Left hindlimb (tissue), 1 donor: ENCODE results near the gene GJB2.
"Not testable (repeated sequence)": the region's sequence is repeated elsewhere in the genome, so short reads cannot be mapped to it uniquely, and the experiment has no call there.

Experiments
- DNase-seq: peaks from one replicate; pipeline ENCODE4 v3.0.0-alpha.2; 2018

GJB2 gene

DNA sequence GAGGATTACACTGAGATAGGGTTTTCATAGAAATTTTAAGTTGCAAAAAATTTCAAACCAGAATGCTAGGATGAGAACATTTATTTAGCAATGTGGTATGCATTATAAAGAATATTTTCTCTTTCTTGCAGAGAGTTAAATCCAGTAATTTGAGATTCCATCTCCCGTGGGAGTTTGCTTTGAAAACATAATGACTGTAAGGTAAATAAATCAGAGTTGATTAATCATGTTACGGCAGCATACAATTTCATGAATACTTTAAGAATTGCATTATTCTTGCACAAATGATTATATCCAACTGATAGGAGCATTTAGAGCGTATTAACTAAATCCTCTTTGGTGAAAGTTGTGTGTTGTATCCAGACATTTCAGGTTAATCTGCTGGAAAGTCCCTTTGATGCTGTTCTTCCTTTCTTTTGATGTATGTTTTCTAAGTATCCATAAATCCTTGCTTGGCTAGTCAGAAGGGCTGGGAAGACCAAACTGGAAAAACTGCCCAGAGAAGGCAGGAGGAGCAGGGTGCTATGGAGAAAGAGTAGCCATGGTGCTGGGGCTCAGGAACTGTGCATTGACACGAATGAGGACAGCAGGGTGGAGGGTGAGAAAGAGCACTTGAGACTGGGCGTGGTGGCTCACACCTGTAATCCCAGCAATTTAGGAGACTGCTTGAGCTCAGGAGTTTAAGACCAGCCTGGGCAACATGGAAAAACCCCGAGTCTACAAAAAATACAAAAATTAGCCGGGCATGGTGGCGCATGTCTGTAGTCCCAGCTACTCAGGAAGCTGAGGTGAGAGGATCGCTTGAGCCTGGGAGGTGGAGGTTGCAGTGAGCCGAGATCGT lies 27.1 kb downstream of the GJB2 start:
- no peak for DNase-seq

DNA sequence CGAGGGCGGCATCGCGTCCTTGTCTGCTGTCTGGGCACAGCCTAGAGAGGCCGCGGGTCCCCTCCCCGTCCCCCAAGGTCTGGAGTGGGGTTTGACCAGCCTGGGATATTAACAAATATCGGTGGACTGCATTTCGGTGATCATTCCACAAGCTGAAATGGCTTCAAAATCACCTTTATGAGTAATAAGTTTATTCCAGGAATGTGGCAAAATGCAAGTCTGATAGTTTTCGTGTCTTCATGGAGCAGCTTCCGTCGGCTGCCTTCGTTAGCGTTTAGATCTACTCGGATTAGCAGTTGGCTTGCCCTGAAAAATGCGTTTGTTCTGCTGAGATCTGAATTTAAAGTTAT lies 30.8 kb downstream of the GJB2 start:
- DNase-seq, result no peak

DNA sequence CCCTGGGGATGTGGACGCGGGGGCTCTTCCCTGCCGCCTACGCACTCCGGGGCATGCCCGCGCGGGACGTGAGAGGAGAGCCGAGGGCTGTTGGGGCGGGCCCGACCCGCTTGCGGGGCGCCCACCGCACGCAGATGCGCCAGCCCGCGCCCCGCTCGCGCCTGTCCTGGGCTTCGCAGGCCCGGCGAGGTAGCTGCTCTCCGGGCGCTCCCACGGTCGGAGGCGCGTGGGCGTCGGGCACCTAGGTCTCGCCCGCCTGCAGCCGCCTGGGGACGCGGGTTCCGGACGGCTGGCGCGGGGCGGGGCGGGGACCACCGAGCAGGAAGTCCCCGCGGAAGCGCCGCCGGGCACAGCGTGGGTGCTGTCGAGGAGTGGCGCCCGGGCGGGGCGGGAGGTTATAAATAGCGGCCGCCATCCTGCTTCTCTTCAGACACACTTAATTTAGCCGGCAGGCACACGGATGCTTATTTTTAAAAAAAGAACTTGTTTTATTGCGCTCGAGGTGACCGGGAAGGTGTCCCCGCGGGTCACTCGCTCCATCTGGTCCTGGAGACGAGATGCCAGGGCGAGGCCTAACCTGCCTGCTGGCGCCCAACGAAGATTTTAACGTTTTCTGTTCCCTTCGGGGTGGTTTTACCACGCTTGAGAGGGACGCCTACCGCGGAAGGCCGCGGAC lies 31.3 kb downstream of the GJB2 start:
- no peak for DNase-seq

DNA sequence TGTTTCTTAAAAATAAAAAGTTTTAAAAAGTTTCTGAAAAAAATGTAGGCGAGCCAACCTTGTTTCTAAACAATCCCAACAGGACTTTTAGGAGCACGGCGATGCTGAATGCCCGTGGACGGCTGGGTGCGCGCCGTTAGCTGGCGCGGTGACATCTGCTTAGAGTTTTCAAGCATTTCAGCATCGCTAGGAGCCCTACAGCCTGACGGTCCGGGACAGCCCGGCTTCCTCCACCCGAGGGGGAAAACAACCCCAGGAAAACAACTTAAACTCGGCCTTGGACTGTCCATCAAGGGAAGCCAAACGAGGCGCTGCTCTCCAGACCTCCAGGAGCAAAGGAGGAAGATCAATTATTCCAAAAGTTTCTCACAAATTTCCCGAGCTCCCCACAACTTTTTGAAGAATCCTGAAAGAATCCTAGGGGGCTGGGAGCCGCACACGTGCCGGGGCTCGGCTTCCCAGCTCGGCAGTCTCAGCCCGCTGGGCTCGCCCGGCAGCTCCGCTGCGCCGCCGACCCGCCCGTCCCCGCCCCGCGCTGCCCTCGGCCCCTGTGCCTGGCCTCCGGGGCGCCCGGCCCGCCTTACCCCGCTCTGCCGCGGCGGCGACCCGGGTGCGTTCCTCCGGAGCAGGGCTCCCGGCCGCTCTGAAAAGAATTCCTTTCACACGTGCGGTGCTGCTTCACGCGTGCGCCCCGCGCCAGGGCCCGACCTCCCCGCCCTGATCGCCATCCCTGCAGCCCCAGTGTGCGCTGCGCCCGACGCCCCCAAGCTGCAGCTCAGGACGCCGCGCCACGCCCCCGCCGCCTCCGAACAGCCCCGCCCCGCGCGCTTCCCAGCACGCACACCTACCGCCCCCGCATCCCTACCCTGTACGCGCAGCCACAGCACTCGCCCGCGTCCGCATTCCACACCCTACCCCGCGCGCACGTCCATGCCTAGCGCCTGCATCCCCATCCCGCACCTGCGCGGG lies 32.1 kb downstream of the GJB2 start, which contains the start of gene GJA3:
GJA3 (minus strand) TSS at position 747 of the 969 bp plus-strand sequence. CDS start 17,764 bp downstream, outside the sequence.
- DNase-seq, result peak; percentile 45

DNA sequence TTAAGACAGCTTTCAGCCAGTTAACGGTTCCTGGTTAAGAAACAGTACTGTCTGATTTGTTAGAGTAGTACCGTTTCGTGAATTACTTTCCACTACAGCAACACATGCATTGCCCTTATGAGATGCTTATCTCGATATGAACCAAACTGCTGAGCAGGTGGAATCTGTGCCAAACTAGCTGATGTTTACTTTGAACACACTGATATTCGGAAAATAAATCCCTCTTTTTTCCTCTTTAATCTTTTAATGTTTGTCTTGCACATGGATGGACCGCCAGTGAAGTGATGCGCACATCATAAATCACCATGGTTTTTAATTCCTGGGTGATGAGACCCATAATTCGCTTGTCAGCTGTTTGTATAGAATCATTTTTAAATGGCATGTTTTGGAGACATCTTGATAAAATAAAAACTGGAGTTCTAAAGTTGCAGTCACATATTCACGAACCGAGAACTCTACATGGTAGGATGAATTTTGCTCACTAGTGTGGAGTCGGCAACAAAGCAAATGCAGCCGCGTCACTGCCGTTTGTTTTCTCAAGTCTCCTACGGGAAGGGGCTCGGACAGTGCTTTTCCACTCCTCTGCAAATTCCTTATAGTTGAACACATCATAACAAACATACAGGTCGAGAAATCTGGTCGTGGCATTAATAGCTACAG lies 33.0 kb downstream of the GJB2 start:
- no peak for DNase-seq

DNA sequence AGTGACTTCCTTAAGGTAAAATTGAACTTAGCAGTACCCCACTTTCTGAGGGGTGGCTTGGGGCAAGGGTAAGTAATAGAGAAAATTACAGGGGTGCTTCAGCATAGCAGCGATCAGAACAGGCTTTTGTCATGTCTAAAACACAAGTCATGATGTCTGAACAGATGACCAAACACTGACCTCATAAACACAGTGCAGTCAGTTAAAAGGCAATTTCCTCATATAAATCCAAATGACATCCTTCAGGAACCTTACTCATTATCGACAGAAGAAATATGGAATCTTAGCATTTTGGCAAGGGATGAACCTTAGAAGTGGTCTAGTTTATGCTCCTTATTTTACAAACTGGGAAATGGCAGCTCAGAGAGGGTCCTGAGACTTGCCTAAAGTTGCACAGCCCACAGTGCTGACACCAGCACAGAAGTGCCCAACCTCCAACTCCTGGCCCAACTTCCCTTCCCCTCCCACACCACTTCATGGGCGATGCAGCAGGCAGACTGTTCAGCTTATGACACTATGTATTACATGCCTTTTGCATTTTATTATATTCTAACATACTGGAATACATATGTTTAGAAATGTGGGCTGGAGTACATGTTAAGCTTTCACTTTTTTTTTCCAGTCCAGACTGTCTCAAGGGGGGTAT lies 35.5 kb downstream of the GJB2 start:
- no peak for DNase-seq

DNA sequence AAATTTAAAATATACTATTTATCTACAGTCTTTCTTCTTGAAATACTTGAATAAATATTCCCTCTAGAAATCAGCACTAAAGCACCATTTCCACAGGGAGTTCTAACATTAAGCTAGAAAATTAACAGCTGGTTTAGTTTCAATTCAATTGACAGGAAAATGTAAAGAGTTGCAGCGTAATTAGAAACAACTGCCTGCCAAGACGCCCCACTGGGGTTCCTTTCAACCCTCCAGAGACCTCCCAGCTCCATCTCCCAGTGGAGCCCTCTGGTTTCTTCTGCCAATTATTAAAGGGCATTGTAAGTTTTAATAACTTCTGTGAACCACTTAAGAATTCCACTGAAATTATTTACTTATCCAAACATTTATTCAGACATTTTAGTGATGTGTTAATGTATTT lies 36.0 kb downstream of the GJB2 start:
- DNase-seq, result no peak

DNA sequence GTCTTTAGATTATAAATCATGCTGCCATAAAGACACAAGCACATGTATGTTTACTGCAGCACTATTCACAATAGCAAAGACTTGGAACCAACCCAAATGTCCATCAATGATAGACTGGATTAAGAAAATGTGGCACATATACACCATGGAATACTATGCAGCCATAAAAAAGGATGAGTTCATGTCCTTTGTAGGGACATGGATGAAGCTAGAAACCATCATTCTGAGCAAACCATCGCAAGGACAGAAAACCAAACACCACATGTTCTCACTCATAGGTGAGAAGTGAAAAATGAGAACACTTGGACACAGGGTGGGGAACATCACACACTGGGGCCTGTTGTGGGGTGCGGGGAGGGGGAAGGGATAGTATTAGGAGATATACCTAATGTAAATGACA lies 39.4 kb downstream of the GJB2 start:
- not testable (repeated sequence) for DNase-seq

DNA sequence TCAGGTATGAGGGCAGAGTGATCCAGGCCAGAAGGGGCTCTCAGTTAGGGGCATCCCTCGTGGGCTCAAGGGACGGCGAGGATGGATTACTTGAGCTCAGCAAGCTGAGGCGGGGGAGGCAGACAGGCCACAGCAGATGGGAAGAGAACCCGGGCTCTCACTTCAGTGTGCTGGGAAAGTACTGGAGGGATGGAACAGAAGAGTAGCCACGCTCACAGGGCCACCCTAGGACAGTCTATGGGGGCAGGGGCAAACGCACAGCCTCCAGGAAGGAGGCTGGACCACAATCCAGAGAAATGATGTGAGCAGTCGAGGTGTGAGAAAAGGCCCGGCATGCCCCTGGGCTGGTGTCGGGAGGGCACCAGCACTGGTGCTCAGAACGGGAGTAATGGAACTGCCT lies 41.1 kb downstream of the GJB2 start:
- no peak for DNase-seq

DNA sequence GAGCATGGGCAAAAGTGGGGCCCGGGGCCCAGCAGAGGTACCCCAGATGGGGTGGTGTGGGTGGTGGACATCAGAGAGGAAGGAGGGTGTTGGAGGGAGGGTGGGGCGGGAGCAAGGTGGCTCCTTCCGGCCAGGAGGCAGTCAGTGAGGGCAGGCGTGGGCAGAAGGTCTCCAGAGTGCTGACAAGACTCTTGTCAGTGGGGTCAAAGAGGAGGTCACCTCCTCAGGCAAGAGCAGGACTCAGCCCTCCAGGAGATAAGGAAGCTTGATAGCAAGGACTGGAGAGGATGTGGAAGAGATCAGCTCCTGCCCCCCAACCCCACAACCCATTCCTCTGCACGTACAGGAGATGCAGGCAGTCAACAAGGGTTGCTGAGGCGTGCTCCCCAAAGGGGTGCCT lies 41.7 kb downstream of the GJB2 start:
- no peak for DNase-seq

DNA sequence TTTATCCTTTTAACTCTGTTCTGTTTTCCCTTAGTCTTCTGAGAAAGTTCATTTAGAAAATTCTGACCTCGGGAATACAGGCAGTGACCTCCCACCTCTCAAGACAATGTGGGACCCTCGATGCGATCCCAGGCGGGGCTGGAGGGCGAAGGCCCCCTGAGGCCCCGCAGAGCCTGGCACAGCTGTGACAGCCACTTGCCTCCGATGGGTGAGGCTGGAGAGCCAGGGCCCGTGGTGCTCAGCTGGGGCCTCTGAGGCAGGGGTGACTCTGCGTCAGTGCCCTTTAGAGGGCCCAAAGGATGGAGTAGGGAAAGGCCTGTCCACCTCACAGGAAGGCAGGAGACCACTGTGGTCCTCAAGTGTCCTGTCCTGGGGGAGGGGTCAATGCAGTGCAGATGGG lies 42.2 kb downstream of the GJB2 start:
- no peak for DNase-seq

DNA sequence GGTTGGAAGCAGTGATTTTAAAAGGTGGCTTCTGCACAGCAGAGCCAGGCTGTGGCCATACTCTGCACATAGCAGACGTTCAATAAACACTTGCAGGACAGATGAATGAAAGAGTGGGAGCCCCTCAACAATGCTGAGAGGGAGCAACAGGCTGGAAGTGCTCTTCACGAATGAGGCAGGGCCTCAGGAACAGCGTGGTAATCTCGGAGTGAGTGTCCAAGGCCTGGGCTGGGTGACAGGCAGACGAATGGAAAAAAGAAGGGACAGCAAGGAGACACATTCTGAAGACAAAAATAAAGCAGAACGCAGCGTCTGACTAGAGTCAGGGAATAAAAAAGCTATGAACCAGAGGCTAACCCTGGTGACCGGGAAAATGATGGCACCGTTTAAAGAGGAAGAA lies 43.0 kb downstream of the GJB2 start:
- no peak for DNase-seq

DNA sequence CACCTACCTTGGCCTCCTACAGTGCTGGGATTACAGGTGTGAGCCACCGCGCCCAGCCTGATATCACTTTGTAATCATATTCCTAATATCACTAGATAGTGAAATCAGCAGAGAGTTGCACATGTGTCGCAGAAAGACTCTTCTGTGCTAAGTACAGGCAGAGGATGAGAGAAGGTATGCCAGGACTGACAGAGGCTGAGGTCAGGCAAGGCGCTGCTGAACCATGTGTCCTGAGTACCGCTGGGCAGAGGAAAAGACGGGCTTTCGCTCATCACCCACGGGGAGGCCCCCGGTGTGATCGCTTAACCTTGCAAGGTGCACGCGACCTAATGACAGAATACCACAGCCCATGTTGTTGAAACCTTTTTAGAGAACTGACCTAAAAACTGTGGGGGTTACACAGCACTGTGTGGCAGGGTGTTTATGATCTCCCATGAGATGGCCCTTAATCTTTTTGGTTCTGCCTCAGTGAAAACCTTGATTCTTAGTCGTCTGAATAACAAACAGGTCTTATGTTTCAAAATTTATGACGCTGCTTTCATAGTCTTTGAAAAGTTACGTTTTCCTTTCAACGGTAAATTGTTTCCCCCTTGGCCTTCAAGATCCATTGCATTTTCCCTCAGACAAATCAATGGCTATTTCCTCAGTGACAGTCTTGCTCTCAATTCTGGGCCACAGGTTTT lies 44.1 kb downstream of the GJB2 start:
- DNase-seq, result no peak

DNA sequence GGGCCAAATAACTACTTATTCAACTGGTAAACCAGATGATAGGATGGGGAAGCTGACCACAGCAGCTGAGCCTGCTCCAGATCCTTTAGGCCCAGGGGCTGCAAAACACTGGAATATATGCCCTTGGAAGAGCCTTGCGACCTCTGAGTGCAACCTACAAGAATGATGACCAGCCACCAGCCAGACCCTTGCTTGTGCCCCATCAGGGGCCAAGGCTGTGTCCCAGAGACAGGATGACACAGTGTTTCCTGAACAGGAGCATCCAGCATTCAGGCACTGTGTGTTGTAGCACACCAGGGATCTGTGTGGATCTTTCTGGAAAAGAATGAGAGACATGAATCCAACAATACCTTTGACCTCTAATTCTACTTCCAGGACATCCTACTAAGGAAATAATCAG lies 46.4 kb downstream of the GJB2 start:
- no peak for DNase-seq

DNA sequence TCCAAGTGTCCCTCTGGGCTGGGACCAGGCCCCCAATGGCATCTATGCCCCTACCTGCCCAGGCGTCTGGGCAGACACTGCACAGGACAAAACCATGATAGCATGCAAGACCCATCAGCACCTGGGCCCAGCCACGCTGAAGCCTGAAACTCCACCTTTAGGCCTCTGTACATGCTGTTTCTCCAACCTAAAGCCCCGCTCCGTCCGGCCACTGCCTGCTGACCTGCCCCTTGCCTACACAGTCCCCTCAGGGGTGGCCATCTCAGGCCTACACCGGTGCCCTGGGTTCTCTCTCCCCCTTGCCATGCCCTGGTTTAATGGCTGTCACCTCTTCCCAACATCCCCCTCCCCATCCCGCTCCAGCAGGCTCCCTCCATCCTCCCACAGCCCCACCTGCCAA lies 47.2 kb downstream of the GJB2 start:
- no peak for DNase-seq

DNA sequence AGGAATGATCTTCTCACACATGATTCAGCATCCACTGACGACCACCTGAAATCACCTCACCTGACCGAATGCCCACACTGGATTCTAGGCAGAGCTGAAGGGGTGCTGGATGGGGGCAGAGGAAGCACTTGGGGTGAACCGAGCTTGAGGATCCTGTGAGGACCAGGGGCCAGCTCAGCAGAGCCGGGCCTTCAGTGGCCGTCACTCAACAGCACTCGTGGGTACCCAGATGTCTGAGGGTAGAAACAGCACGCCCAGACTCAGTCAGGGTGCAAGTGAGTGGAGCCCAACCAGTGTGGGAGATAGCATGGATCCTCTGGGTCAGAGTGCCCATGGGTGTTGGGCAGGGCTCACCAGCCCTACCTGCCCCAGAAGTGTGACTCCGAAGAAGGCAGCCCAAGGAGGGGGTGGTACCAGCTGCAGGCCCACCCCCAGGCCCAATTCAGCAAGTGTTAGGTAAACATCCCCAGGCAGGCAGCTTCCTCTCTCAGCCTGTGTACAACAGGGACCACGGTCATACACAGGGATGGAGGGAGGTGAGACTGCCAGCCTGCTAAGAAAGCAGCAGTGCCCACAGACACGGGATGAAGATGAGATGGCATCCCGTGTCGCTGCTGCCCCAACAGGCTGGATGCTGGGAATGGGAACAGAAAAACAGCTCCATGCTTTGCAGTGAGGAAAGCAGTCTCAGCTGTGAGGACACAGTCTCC lies 48.4 kb downstream of the GJB2 start:
- DNase-seq, result no peak

DNA sequence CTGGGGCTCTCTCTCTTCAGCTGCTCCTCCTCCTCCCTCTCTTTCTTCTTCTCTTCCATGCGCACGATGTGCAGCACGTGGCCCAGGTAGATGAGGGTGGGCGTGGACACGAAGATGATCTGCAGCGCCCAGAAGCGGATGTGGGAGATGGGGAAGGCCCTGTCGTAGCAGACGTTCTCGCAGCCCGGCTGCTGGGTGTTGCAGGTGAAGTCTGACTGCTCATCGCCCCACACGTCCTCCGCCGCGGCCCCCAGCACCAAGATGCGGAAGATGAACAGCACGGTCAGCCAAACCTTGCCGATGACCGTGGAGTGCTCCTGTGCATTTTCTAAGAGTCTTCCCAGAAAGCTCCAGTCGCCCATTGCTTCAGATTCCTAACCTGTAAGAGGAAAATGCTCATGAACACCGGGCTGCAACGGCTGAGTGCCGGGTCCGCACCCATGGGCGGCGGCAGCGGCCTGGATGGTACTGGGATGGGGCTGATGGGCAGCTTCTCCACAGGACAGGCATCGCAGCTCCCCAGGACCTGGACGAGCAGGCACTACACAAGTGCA lies 49.7 kb downstream of the GJB2 start:
- DNase-seq, result no peak

DNA sequence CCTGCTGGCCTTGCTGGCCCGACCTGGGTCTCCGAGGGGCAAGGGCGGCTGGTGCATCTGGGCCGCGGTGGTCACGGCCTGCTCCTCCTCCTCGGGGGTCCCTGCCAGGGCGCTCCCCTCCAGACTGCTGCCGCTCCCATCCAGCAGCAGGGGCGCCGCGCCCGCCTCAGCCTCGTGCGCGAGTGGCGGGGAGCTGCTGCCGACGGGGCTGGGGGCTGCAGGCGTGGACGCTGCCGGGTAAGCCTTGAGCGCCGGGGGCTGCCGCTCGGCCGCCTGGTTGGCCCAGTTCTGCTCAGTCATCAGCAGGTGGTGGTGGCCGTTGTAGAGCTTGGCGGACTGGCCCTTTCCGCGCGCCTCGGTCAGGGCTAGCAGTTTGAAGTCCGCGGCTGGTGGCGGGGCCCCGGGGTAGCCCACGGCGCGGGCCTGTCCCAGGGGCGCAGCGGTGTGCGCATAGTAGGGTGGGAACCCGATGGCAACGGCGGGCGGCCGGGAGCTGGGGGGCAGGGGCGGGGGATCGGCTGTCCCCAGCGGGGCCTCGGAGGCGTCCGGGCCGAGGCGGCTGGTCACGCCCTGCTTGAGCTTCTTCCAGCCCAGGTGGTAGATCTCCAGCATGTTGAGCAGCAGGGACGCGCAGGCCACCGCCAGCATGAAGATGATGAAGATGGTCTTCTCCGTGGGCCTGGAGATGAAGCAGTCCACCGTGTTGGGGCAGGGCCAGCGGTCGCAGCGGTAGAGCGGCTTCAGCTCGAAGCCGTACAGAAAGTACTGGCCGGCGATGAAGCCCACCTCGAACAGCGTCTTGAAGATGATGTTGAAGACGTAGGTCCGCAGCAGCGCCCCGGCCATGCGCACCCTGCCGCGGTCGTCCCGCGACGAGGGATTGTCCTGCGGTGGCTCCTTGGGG lies 50.5 kb downstream of the GJB2 start:
- DNase-seq, result no peak

DNA sequence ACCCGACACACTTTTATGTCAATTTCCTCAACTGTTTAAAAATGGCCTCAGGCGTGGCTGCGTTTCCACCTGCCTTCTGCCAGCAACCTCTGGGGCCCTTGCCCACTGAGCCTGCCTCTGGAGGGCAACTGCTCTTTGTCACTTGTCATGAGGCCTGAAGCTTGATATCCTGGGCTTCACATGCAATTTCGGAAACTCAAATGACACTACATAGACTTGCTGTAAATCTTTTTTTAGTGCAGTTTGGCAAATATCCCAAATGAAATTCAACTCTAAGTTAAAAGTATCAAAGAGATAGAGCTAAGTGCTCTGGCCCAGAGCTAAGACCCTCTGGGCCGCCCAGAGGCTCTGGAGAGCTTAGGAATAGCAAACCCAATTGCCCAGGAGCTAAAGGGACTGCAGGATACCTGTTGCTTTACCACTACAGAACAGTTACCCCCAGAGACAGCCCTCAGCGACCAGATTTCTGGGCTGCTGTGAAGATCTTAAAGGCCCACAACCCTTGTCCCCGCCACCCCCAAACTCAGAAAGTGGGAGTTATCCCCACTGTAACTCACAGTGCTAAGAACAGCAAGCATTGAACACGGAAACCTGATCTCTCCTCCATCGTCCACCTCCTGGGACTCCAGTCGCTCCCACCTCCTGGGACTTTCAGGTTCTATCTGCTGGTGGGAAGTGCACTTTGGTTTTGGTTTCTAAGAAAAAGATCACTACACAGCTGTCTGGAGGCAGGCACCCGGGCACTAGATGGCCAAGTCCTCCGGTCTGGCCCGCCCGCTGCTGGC lies 51.3 kb downstream of the GJB2 start:
- DNase-seq, result no peak
